GM23338 (cell line): ENCODE data around the gene KRT3.

ENCODE experiments used
- CREB1 ChIP-seq: fragments of 250-450 bp; sonication (Bioruptor Pico); IDR thresholded peaks from 2 replicates; pipeline ENCODE4 v1.5.0; 2020; ENCODE audit warnings: low read depth, mild to moderate bottlenecking, moderate library complexity
- CTCF ChIP-seq, 2 experiments: fragments of 200-600 bp in 1 of 2; sonication (generic) in 1 of 2; conservative IDR thresholded peaks; 2 replicates each; pipeline versions ENCODE4 v1.5.1 to v1.6.1; 2016 to 2017; ENCODE audit warnings: antibody characterized with exemption in 2 of 2, low read depth in 2 of 2, mild to moderate bottlenecking in 2 of 2, moderate library complexity in 1 of 2
- EZH2 ChIP-seq: fragments of 200-600 bp; sonication (generic); IDR thresholded peaks from one replicate; pipeline ENCODE4 v1.8.0; 2017; ENCODE audit warnings: antibody characterized with exemption, mild to moderate bottlenecking, low read depth; ENCODE audit not compliant: unreplicated experiment
- EZH2phosphoT487 ChIP-seq: fragments of 200-600 bp; sonication (generic); IDR thresholded peaks from one replicate; pipeline ENCODE4 v1.8.1; 2018; ENCODE audit warnings: antibody characterized with exemption; ENCODE audit not compliant: unreplicated experiment
- JUNB ChIP-seq: IDR thresholded peaks from one replicate; pipeline ENCODE4 v1.6.1; 2016; ENCODE audit warnings: antibody characterized with exemption; ENCODE audit not compliant: unreplicated experiment
- POLR2AphosphoS5 ChIP-seq: IDR thresholded peaks from 2 replicates; pipeline ENCODE4 v1.6.1; 2016; ENCODE audit warnings: antibody characterized with exemption, low read depth
- REST ChIP-seq: IDR thresholded peaks from one replicate; pipeline ENCODE4 v1.6.1; 2018; ENCODE audit warnings: antibody characterized with exemption; ENCODE audit not compliant: unreplicated experiment
- STAT1 ChIP-seq: IDR thresholded peaks from one replicate; pipeline ENCODE4 v1.6.1; 2016; ENCODE audit warnings: antibody characterized with exemption; ENCODE audit not compliant: unreplicated experiment
- ZNF114 ChIP-seq: fragments of 250-450 bp; sonication (Bioruptor Pico); IDR thresholded peaks from 2 replicates; pipeline ENCODE4 v1.5.0; 2020; ENCODE audit warnings: mild to moderate bottlenecking, moderate library complexity
- TF ChIP-seq, protein P1 (sequence below): IDR thresholded peaks from 2 replicates; pipeline ENCODE4 v1.6.1; 2016; ENCODE audit warnings: antibody characterized with exemption

DNA sequence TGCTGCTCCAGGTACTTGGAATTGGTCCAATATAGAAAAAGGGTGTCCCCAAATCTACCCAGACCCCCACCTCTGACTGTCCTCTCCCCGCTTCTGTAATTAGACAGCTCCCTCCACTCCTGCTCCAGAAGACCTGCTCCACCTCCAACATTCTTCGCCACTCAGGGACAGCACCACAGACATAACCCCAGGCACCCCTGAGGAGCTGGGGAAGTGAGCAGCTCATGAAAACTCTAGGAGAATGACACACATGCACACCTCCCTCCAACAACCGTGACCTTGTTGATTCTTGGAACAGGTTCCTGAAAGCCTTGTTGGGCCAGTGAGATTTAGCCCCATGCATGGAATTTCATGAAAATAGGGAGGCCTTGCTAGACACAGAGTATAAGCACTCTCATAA is 9.8 kb upstream of the KRT3 start:
- TF ChIP-seq CTCF (conservative IDR thresholded peaks at IDR 0.05; ENCODE audit: low read depth in 2 of 2) (no peak), JUNB (no peak), EZH2 (no peak), POLR2AphosphoS5 (no peak), REST (no peak), ZNF114 (CRISPR knock-in tag) (no peak), EZH2phosphoT487 (no peak), CREB1 (no peak), STAT1 (no peak)
- TF ChIP-seq, protein P1, sequence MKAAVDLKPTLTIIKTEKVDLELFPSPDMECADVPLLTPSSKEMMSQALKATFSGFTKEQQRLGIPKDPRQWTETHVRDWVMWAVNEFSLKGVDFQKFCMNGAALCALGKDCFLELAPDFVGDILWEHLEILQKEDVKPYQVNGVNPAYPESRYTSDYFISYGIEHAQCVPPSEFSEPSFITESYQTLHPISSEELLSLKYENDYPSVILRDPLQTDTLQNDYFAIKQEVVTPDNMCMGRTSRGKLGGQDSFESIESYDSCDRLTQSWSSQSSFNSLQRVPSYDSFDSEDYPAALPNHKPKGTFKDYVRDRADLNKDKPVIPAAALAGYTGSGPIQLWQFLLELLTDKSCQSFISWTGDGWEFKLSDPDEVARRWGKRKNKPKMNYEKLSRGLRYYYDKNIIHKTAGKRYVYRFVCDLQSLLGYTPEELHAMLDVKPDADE: no peak
